WI38 (cell line): ENCODE results near the gene FLNB.

ENCODE experiments used
- H3K4me3 ChIP-seq: 2 replicates; pipeline ENCODE4 v1.5.1; 2011; ENCODE audit warnings: low read depth, mild to moderate bottlenecking, control low read depth, low read length
- TF ChIP-seq, protein P1 (sequence below): IDR thresholded peaks from 2 replicates; pipeline ENCODE4 v1.5.1; 2012; ENCODE audit warnings: low read depth, mild to moderate bottlenecking, control low read depth, low read length

The FLNB gene

DNA sequence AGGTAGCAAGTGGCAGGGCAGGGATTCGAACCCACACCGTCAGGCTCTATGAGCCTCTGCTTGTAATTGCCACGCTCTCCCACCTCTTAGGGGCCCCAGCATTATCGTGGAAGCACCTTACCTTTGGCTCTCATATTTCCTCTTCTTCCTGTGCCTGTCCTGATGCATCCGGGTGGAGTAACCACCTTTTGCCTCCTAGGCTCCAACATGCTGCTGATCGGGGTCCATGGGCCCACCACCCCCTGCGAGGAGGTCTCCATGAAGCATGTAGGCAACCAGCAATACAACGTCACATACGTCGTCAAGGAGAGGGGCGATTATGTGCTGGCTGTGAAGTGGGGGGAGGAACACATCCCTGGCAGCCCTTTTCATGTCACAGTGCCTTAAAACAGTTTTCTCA lies 162.2 kb downstream of the FLNB start:
- TF ChIP-seq, protein P1, sequence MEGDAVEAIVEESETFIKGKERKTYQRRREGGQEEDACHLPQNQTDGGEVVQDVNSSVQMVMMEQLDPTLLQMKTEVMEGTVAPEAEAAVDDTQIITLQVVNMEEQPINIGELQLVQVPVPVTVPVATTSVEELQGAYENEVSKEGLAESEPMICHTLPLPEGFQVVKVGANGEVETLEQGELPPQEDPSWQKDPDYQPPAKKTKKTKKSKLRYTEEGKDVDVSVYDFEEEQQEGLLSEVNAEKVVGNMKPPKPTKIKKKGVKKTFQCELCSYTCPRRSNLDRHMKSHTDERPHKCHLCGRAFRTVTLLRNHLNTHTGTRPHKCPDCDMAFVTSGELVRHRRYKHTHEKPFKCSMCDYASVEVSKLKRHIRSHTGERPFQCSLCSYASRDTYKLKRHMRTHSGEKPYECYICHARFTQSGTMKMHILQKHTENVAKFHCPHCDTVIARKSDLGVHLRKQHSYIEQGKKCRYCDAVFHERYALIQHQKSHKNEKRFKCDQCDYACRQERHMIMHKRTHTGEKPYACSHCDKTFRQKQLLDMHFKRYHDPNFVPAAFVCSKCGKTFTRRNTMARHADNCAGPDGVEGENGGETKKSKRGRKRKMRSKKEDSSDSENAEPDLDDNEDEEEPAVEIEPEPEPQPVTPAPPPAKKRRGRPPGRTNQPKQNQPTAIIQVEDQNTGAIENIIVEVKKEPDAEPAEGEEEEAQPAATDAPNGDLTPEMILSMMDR: no peak
- H3K4me3 ChIP-seq: no peak overlapping the region

- TF ChIP-seq, protein P1: no peak
- H3K4me3 ChIP-seq: no peak overlapping the region
These were observed 162.9 kb downstream of the FLNB start for GRCh38 chr3:58171126-58171525.

DNA sequence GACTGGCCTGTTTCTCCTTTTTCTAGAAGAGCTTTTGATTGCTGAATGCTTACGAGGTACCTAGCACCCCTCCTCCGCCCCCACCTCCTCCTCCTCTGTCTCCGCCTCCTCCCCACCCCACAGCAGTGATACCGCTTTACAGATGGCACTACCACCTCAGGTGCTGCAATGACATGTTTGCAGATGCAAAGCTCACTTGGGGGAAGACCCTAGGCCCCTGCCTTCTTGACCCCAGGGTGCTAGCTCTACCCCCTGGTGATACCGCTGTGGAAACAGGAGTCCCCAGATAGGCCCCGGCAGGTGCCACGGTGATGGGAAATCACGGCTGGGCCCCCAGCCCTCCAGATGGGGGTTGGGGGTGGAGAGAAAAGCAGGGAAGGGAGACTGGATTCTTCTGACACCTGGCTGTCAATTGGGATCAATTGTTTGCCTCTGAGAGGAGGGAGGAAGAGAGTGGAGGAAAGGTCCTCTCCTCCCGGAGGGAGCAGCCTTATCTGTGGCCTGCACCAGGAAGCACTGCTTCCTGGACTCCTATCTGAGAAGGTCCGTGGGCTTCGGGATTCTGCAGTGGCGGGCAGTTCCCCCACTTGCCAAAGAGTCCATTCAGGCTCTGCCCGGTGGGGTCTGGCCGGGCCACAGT lies 164.9 kb downstream of the FLNB start:
- TF ChIP-seq, protein P1: no peak
- no peak overlapping the region for H3K4me3 ChIP-seq

- no peak overlapping the region for H3K4me3 ChIP-seq
- TF ChIP-seq, protein P1: no peak
These were observed 165.6 kb downstream of the FLNB start for GRCh38 chr3:58173669-58174398.

GRCh38 chr3:58175187-58175436 lies 166.9 kb downstream of the FLNB start:
- TF ChIP-seq, protein P1: no peak
- no peak overlapping the region for H3K4me3 ChIP-seq

DNA sequence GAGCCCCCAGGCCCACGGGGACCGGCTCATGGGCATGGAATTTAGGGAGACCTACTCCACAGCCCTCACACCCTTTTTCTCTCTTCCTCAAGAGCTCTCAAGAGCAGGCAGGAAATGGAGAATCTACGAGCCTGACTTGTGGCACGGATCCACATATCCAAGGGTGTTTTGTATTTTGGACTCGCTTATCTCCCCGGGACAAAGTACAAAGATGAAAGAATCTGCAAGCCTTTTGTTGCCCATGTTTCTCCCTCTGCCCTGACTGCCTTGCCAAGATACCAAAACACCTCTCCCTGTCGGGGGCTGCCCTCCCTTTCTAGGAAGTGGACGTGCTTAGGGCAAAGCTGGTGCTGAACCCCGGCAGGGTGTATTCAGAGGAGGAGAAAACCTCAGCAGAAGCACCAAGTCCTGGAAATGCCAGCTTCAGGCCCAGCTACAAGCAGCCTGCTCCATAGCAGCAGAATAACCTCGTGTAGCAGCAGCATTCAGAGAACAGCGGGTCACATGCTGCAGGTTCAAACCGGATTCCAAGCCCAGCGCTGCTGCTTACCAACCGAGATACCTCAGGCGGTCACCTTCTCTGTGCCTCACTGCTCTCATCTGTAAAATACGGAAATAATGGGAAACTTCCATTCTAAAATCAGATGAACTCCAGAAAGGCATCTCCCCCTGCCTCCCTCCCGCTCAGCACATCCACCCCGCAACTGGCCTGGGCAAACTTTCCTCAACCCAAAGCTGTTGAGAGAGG lies 167.4 kb downstream of the FLNB start:
- no peak overlapping the region for H3K4me3 ChIP-seq
- TF ChIP-seq, protein P1: no peak

DNA sequence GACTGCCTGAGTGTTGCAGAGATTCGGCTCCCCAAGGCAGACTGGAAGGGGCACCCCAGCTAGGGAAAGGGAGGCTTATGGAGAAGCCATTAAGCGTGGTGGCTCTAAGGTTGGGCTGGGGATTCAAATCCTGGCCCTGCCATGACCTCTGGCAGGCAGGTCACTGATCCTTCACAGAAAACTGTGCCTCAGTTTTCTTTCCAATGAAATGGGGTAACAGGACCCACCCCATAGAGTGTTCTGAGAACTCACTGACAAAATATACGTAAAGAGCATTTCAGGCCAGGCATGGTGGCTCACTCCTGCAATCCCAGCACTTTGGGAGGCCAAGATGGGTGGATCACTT lies 167.9 kb downstream of the FLNB start:
- TF ChIP-seq, protein P1: no peak
- no peak overlapping the region for H3K4me3 ChIP-seq
